PFSK-1 (cell line): ENCODE data around the gene SCN10A.

Source experiments
- FOXP2 ChIP-seq: optimal IDR thresholded peaks from 2 replicates; pipeline ENCODE3; 2011; ENCODE audit warnings: borderline replicate concordance, control low read depth, inconsistent platforms; ENCODE audit not compliant: insufficient read depth; ENCODE audit errors: extremely low read length, extremely low read depth
- POLR2AphosphoS5 ChIP-seq: IDR thresholded peaks from 2 replicates; pipeline ENCODE4 v1.6.1; 2012; ENCODE audit warnings: low read depth, mild to moderate bottlenecking, control low read depth, low read length, moderate library complexity
- REST ChIP-seq, 2 experiments: IDR thresholded peaks; 2 replicates each; pipeline versions ENCODE4 v1.6.1 to v1.8.0; 2011 to 2012; ENCODE audit warnings: low read depth in 2 of 2, low read length in 2 of 2, control low read depth in 1 of 2, inconsistent platforms in 1 of 2, mild to moderate bottlenecking in 1 of 2, moderate library complexity in 1 of 2; ENCODE audit not compliant: insufficient read depth in 1 of 2
- SIN3A ChIP-seq: IDR thresholded peaks from 2 replicates; pipeline ENCODE4 v1.6.1; 2012; ENCODE audit warnings: mild to moderate bottlenecking, low read length, moderate library complexity, borderline replicate concordance; ENCODE audit not compliant: insufficient read depth
- TAF1 ChIP-seq: IDR thresholded peaks from 2 replicates; pipeline ENCODE4 v1.6.1; 2012; ENCODE audit warnings: low read length, control low read depth, borderline replicate concordance; ENCODE audit not compliant: insufficient read depth

The SCN10A gene

GRCh38 chr3:38698061-38698460, 118.0 kb downstream of the SCN10A start:
- no peak for TF ChIP-seq REST (IDR thresholded peaks at IDR 0.05; ENCODE audit: insufficient read depth in 1 of 2, low read depth in 2 of 2, low read length in 2 of 2)
- no peak for TF ChIP-seq POLR2AphosphoS5
- no peak for TF ChIP-seq SIN3A
- TF ChIP-seq FOXP2, result no peak
- no peak for TF ChIP-seq TAF1

GRCh38 chr3:38696034-38696433, 120.0 kb downstream of the SCN10A start:
- TF ChIP-seq REST (IDR thresholded peaks at IDR 0.05; ENCODE audit: insufficient read depth in 1 of 2, low read depth in 2 of 2, low read length in 2 of 2) (no peak), SIN3A (no peak), FOXP2 (no peak), POLR2AphosphoS5 (no peak), TAF1 (no peak)

- TF ChIP-seq SIN3A, result no peak
- no peak for TF ChIP-seq FOXP2
- TF ChIP-seq POLR2AphosphoS5, result no peak
- TF ChIP-seq REST (IDR thresholded peaks at IDR 0.05; ENCODE audit: insufficient read depth in 1 of 2, low read depth in 2 of 2, low read length in 2 of 2), result no peak
- no peak for TF ChIP-seq TAF1
These were observed 125.8 kb downstream of the SCN10A start for GRCh38 chr3:38690185-38690584.

- TF ChIP-seq FOXP2 (no peak), TAF1 (no peak), SIN3A (no peak), REST (IDR thresholded peaks at IDR 0.05; ENCODE audit: insufficient read depth in 1 of 2, low read depth in 2 of 2, low read length in 2 of 2) (no peak), POLR2AphosphoS5 (no peak)
These were observed 126.2 kb downstream of the SCN10A start for GRCh38 chr3:38689774-38690173.

GRCh38 chr3:38689346-38689745, 126.7 kb downstream of the SCN10A start:
- TF ChIP-seq FOXP2, result no peak
- no peak for TF ChIP-seq TAF1
- no peak for TF ChIP-seq REST (IDR thresholded peaks at IDR 0.05; ENCODE audit: insufficient read depth in 1 of 2, low read depth in 2 of 2, low read length in 2 of 2)
- no peak for TF ChIP-seq SIN3A
- no peak for TF ChIP-seq POLR2AphosphoS5
